HG03565 (cell line): Measurements from ENCODE around the gene BRIX1.
"Not testable (repeated sequence)": the region's sequence is repeated elsewhere in the genome, so short reads cannot be mapped to it uniquely, and the experiment has no call there.

Source experiments
- ATAC-seq: cut with Tn5 transposase; IDR thresholded peaks from one replicate; pipeline ENCODE4 v1.9.1; 2021; ENCODE audit warnings: mild to moderate bottlenecking, moderate library complexity; ENCODE audit not compliant: unreplicated experiment

The BRIX1 gene

DNA sequence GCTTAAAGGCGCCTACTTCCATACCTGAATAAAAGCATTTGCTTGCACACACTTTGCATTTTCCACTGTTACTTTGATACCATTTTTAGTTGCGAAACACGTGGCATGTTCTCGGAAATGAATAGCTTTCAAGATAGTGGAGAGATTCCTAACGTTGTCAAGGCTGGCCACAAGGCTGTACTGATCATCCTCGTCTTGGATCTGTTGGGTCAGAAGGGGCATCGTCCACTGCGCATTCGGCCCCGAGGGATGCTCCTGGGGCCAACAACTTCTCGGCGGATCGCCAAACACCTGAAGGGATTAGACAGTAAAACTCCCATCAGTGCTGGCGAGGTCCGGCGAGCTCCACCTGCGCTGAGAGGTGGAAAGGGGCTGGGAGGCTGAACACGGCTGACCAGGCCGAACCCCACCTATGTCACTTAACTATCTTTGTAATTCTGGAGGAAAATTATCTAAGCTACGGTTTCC is 806 bp upstream of the BRIX1 start:
- ATAC-seq: peak; percentile 1

- ATAC-seq: peak; percentile 5
Observed at GRCh38 chr5:34915856-34916192, 313 bp downstream of the BRIX1 start.

GRCh38 chr5:34916518-34916917 is 1.0 kb downstream of the BRIX1 start:
- no peak for ATAC-seq

- no peak for ATAC-seq
Observed at GRCh38 chr5:34918025-34918424, 2.5 kb downstream of the BRIX1 start.

DNA sequence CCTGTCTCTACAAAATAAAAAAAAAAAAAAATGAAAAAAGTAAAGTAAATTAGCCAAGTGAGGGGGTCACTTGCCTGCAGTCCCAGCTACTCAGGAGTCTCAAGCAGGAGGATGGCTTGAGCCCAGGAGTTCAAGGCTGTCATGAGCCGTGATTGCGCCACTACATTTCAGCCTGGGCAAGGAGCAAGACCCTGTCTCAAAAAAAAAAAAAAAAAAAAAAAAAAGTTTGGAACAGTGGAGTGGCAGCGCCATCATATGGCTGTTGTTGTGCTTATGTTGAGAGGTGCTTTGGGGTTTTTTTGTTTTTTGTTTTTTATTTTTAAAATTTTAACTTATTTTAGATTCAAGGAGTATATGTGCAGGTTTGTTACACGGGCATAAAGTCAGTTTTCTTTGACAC is 3.6 kb downstream of the BRIX1 start:
- ATAC-seq: no peak

DNA sequence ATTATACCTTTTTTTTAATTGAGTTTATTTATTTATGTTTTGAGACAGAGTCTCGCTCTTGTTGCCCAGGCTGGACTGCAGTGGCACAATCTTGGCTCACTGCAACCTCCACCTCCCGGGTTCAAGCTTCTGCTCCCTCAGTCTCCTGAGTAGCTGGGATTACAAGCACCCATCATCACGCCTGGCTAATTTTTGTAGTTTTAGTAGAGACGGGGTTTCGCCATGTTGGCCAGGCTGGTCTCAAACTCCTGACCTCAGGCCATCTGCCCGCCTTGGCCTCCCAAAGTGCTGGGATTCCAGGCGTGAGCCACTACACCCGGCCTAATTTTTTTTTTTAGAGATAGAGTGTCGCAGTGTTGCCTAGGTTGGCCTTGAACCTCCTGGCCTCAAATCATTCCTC is 7.7 kb downstream of the BRIX1 start:
- ATAC-seq: not testable (repeated sequence)

- peak; percentile 84 for ATAC-seq
Observed at GRCh38 chr5:34923694-34924461, 8.4 kb downstream of the BRIX1 start.

- ATAC-seq: no peak
Observed at GRCh38 chr5:34924462-34924765, 8.9 kb downstream of the BRIX1 start.

DNA sequence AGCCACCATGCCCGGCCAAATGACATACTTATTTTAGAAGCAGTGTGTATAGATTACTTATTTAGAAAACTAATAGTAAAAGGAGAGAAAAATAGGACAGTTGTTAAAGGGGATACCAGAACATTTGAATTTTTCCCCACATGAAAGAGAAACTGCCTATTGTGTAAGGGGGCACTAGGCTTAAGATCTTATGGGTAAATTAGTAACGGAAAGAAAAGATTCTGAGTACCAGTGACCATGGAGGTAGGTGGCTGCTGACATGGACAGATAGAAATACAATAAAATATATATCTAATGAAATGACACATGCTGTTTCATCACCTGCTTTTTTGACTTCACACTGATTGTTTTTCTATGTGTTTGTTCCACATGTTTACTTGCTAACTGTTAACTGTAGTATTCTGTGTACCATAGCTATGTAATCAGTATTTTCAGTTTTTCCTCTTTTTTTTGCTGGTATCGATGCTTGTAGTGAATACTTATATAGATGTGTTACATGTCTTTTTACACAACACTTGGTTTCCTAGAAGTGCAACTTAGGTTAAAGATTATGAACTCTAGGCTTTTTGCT is 10.9 kb downstream of the BRIX1 start:
- ATAC-seq: no peak

DNA sequence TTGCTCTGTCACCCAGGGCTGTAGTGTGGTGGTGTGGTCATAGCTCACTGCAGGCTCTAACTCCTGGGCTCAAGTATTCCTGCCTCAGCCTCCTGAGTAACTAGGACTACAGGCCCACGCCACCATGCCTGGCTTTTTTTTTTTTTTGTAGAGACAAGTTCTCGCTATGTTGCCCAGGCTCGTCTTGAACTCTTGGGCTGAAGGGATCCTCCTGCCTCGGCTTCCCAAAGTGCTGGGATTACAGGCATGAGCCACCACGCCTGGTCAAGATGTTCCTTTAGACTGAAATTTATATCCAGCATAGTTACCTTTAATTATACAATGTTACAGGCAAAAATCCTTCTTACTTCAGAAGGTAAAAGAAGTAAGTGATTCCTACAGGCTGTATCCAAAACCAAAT is 12.3 kb downstream of the BRIX1 start:
- no peak for ATAC-seq

DNA sequence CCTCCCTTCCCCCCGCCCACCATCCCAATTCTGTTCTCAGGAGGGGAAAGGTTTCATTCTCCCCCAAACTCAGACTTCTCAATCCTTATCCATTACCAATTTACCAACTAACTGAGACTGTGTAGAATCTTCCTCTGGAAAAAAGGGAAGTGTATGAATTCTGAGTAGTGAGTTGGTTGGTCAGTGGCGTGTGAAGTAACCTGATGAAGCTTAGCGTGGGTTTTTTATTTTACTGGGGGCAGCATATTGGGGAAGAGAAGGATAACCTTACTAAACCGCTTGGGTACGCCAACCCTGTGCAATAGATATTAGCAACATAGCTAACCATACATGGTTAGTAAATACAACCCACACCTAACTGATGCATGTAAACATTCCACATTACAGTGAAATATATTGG is 12.8 kb downstream of the BRIX1 start:
- ATAC-seq: no peak

DNA sequence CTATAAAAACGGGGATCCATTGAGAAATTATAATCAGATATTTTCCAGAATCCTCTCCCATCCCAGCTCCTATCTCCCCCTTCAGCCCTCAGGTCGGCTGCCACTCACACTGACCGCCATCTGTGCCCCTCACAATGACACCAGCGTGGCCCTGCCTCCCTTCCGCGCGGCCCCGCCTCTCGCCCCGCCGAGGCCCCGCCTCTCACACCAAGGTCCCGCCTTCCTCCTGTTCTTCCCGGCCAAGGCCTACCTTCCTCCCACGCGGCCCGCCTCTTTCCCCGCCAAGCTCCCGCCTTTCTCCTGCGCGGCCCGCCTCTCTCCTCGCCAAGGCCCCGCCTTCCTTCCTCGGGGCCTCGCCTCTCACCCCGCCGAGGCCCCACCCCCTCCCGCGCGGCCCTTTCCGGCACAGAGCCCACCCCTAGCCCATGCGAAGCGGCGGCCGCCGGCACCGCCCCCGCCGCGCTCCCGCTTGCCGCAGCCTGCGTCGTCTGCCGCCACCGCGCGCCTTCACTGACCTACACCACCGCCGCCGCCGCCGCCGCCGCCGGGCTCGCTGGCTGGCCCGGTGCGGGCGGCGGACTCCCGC is 13.7 kb downstream of the BRIX1 start, which contains the start of gene DNAJC21:
DNAJC21 (plus strand) TSS at position 426 of the 586 bp plus-strand sequence. CDS start 261 bp downstream, outside the sequence.
- ATAC-seq: peak; percentile 78

DNA sequence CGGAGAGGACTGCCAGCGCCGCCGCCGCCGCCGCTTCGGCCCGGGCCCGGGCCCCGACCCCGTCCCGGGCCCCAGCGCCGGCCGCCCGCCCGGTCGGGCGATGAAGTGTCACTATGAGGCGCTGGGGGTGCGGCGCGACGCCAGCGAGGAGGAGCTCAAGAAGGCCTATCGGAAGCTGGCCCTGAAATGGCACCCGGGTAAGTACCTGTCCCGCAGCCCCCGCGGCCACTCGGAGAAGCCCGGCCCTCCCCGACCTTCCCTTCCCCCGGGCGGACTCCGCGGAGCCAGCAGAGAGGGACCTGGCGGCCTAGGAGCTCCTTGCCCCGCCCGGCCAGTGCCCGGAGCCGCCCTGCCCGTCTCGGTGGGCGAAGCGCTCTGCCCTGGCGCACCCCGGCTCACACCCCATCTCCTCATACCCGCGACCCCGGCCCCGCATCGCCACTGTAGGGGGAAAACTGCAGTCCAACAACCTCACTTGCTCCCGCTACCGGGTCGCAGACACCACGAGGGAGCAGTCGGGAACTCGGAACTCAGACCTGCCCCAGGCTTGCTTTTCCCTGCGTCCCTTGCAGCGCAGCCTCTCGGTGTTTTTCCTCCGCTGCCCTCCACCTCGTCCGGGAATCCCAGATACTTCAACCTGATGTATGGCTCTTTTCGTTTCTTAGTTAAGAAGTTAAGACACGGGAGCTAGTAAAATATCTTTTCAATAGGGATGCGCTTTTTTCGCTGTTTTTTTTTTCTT is 14.4 kb downstream of the BRIX1 start:
- peak; percentile 67 for ATAC-seq

GRCh38 chr5:34930462-34930844 is 14.9 kb downstream of the BRIX1 start:
- no peak for ATAC-seq

GRCh38 chr5:34930870-34931269 is 15.4 kb downstream of the BRIX1 start:
- ATAC-seq: no peak

- no peak for ATAC-seq
Observed at GRCh38 chr5:34932947-34933346, 17.4 kb downstream of the BRIX1 start.

GRCh38 chr5:34941936-34942335 is 26.4 kb downstream of the BRIX1 start:
- ATAC-seq: no peak

DNA sequence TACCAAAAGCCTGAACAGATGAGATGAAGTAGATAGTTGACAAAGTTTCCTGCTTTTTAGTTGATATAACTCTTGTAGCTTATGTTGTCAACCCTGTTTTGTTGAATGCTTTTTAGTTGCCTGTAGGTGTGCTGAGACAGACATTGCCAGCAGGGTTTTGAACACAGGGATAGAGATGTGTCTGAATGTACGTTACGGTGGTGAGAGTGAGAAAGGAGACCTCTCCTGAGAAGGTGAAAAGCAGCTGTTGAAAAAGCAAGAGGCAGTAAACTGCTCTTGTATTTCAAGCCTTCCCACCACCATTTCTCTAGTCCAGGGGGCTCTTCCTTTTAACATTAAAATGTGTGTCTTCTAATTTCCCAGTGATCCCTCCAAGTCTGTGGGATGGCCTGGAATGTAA is 28.5 kb downstream of the BRIX1 start:
- no peak for ATAC-seq

DNA sequence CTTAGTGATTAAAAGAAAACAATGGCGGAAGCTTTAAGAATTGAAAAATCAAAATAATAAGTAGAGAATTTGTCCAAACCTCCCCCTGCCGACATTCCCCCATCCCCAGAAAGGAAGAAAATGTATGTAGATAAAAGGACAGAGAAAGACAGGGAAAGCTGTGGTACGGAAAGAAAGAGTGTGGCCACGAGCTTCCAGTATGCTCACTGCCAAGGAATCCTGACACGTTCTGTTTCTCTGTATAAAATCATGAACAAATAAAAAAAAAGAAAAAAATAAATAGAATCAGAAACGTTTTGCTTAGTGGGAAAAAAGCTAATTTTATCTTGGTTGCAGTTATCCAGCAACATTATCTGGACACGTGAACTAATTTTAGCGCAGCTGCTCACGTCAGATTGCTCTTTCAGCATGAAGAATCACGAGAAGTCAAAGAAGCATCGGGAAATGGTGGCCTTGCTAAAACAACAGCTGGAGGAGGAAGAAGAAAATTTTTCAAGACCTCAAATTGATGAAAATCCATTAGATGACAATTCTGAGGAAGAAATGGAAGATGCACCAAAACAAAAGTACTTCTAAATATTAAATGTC is 29.0 kb downstream of the BRIX1 start:
- ATAC-seq: no peak

- ATAC-seq: no peak
Observed at GRCh38 chr5:34957321-34957720, 41.8 kb downstream of the BRIX1 start.
